Hepatic stellate cell (primary cell): ENCODE data around the gene ZNF568.

Experiments
- DNase-seq: peaks from one replicate; pipeline ENCODE4 v3.0.0; 2011; ENCODE audit warnings: low spot score

The ZNF568 gene

DNA sequence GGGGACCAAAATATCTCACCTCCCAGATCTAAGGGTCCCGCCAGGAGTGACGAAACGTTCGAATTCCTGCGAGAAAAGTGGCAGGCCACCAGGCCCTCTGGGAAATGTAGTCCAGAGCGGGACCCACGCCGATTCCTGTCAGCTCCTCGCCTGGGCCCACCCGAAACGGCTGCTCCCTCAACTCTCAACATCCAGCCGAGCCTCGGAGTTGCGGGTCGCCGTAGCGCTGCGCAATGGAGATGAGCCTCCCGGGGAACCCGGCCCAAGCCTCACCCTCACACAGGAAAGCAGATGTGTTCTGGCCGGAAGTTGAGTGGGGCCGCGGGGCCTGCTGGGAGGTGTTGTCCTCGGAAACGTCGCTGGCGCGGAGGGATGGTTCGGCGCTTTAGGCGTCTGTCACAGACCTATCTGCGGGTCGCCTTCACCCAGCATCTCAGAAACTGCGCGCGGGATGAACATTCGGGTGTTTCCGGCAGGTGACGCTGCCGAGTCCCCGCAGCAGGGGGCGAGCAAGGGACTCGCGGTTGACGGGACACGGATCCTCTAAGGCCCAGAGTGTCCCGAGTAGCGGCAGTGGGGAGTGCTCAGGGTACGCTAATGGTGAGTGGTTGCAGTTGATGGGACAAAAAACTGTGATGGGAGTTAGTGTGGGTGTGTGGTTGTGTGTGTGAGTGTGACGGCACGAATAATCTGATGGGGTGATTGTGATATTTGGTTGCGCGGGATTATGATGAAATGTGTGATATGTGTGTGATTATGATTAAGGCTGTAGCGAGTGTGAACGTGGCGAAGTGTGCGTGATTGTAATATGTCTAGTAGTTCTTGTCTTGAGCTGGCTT, at the start of gene ZNF568, which contains the start of gene ZNF829:
Gene ZNF568 (plus strand): TSS at position 341 of the 839 bp plus-strand sequence. CDS start 6,439 bp downstream, outside the sequence.
Gene ZNF829 (minus strand): TSS at position 300 of the 839 bp plus-strand sequence. CDS start 1,124 bp downstream, outside the sequence.
- DNase-seq = peak; percentile 85

GRCh38 chr19:36876993-36877938, 38.9 kb upstream of the ZNF568 start:
- no peak for DNase-seq

DNA sequence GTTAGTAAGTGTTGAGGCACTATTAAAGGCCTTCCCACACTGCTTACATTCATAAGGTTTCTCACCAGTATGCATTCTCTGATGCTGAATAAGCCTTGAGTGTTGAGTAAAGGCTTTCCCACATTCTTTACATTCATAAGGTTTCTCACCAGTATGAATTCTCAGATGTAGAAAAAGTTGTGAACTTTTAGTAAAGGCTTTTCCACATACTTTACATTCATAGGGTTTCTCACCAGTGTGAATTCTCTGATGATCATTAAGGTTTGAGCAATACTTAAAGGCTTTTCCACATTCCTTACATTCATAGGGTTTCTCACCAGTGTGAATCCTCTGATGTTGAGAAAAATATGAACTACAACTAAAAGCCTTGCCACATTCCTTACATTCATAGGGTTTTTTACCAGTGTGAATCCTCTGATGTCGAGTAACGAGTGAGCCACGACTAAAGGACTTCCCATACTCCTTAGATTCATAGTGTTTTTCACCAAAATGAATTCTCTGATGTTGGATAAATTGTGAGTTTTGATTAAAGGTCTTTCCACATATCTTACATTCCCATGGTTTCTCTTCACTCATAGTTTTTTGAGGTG, 24.3 kb upstream of the ZNF568 start:
- no peak for DNase-seq

- DNase-seq = no peak
These were observed 21.2 kb upstream of the ZNF568 start for GRCh38 chr19:36894849-36895383.

DNA sequence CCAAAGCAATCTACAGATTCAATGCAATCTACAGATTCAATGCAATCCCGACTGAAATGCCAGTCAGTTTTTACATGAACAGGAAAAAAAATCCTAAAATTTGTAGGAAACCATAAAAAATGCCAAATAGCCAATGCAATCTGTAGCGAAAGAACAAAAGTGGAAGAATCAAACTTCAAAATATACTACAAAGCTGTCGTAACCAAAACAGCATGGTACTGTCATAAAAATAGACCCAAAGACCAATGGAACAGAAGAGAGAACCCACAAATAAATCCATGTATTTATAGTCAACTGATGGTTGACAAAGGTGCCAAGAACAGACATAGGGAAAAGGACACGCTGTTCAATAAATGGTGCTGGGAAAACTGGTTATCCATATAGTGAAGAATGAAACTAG, 17.7 kb upstream of the ZNF568 start:
- no peak for DNase-seq

GRCh38 chr19:36916991-36917390, 859 bp downstream of the ZNF568 start:
- DNase-seq = peak; percentile 27

DNA sequence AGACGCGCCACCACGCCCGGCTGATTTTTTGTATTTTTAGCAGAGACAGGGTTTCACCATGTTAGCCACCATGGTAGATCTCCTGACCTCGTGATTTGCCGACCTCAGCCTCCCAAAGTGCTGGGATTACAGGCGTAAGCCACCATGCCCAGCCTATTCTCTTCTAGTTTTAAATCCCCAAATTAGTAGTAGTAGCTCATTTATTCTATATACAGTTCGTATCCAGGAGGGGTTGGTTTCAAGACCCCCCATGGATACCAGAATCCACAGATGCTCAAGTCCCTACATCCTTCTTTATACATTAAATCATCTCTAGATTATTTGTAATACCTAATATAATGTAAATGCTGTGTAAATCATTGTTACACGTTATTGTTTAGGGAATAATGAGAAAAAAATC, 2.0 kb downstream of the ZNF568 start:
- DNase-seq = no peak

GRCh38 chr19:36931684-36932083, 15.6 kb downstream of the ZNF568 start:
- no peak for DNase-seq

GRCh38 chr19:36939153-36939552, 23.0 kb downstream of the ZNF568 start:
- DNase-seq = no peak

GRCh38 chr19:36950335-36951119, 34.4 kb downstream of the ZNF568 start:
- DNase-seq = no peak

DNA sequence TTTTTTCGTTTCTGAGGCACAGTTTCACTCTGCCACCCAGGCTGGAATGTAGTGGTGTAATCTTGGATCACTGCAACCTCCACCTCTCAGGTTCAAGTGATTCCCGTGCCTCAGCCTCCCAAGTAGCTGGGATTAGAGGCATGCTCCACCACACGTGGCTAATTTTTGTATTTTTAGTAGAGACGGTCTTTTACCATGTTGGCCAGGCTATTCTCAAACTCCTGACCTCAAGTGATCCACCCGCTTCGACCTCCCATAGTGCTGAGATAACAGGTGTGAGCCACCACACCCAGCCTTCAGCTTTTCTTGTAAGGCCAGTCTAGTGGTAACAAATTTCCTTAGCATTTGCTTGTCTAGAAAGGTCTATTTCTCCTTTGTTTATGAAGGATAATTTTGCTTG, 46.2 kb downstream of the ZNF568 start:
- no peak for DNase-seq

GRCh38 chr19:36963280-36963679, 47.1 kb downstream of the ZNF568 start:
- no peak for DNase-seq

GRCh38 chr19:36972571-36972970, 56.4 kb downstream of the ZNF568 start:
- no peak for DNase-seq

GRCh38 chr19:36973021-36973843, 57.1 kb downstream of the ZNF568 start:
- peak; percentile 84 for DNase-seq

DNA sequence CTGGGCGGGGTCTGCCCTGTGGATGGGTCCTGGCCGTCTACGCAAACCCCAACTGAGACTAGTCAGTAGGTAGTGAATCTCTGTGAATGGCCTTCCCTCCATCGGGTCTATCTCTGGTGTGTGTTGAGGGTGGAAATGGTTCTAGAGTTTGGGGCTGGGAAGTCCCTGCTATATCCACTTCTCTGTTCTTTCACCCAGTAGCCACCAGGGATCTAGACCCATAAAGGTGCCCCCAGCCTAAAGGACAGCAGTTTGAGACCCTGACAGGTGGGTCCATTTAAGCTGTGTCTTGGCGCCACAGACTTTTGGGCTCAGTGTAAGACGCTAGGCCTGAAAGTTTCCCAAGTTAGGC, 57.7 kb downstream of the ZNF568 start:
- DNase-seq = peak; percentile 18

DNA sequence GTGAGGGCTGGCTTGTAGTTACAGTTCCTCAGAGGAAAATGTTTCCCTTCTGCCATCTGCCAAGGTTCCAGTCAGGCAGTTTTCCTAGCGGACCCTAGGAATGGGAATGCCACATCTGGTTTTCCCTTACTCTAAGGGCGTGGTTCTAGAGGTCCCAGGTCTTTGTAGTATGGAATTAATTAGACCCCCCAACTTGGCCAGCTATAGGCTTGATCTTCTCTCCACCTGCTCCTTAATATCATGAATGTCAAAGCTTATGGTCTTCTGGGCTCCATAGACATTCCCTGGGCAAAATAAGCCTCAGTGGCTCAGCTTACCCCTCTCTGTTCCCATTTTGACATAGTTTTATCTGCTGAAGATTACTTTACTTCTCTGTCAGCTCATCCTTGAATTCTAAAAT, 70.0 kb downstream of the ZNF568 start:
- DNase-seq = no peak

DNA sequence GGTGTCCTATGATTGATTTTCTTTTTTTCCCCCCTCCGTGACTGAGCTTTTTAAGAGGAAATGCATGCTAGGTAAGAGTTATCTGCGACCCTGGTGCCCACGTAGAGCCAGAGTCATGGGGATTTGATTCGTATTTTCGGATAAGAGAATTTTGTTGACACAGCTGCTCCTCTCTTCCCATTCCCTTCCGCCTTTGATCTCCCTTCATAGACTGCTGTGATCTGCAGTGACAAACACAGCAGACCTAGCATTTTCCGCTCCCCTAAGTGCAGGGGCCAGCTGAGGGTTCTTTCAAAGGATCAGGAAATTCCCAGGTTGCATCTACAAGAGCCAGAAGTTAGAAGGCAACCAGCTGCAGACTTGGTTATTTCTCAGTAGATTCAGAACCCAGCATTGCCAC, 70.5 kb downstream of the ZNF568 start:
- no peak for DNase-seq

- no peak for DNase-seq
These were observed 71.0 kb downstream of the ZNF568 start for GRCh38 chr19:36987091-36987490.

GRCh38 chr19:36997152-36997842, 81.2 kb downstream of the ZNF568 start:
- no peak for DNase-seq

DNA sequence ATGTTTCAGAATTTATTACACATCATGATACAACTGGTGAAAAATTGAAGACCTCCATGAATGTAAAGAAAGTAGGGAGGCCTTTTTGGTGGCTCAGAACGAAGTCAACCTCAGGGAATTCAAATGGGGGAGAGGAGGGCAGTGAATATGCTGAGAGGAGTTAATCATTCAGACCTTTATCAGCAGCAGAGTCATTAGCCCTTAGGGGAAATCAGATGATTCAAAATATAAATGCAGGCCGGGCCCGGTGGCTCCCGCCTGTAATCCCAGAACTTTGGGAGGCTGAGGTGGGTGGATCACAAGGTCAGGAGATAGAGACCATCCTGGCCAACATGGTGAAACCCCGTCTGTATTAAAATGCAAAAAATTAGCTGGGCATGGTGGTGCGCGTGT, 81.7 kb downstream of the ZNF568 start:
- DNase-seq = no peak
